T47D (cell line): ENCODE measurements around the gene EYA2.
A peak's percentile ranks its signal among the peaks of the same experiment; 100 is the strongest.
"Not testable (repeated sequence)": the region's sequence is repeated elsewhere in the genome, so short reads cannot be mapped to it uniquely, and the experiment has no call there.

Source experiments
- DNase-seq, 2 experiments: peaks; one replicate each; pipeline versions ENCODE4 v3.0.0 to v3.0.0-alpha.2; 2011 to 2012; ENCODE audit warnings: low read depth in 1 of 2, low spot score in 1 of 2
- JUND ChIP-seq: IDR thresholded peaks from 2 replicates; pipeline ENCODE4 v1.6.1; 2012; ENCODE audit warnings: low read depth
- in situ Hi-C: cut with HindIII; loops from 2 replicates; pipeline ENCODE4 v1.10.0; 2016; ENCODE audit warnings: low sequenced_read_pairs, low pct_unique_long_range_greater_than_20kb

Gene EYA2

GRCh38 chr20:46875059-46875458 lies 19.6 kb upstream of the EYA2 start:
- in situ Hi-C loops, result no loop called here
- no peak for DNase-seq
- no peak for TF ChIP-seq JUND

- in situ Hi-C loops, result no loop called here
- no peak for DNase-seq
- TF ChIP-seq JUND, result no peak
Measured at GRCh38 chr20:46879386-46879785, 15.3 kb upstream of the EYA2 start.

GRCh38 chr20:46879963-46880362 lies 14.7 kb upstream of the EYA2 start:
- DNase-seq, in situ Hi-C loops: not testable (repeated sequence)

- in situ Hi-C loops, result no loop called here
- TF ChIP-seq JUND, result no peak
Measured at GRCh38 chr20:46883892-46884291, 10.8 kb upstream of the EYA2 start.

DNA sequence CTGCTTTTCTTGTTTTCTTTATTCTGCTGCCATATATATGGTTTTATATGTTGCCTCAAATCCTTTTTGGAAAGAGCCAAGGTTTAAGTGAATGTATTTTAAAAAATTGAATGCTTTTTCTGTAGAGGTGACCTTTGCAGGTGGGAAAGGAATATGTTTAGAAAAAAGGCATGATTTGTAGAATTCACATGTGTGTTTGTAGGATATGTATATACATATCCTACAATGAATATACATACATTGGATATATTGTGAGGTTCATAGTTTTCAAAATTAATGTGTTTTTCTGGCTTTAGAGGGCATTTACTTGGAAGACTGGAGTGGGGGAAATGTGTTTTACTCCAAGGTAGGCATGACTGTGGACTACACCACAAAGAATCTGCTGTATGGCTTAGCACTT lies 4.0 kb upstream of the EYA2 start:
- in situ Hi-C loops, result no loop called here
- TF ChIP-seq JUND, result no peak
- no peak for DNase-seq

More at GRCh38 chr20:46883892-46884291, 10.8 kb upstream of the EYA2 start:
- no peak for DNase-seq

GRCh38 chr20:46893051-46893450 lies 1.6 kb upstream of the EYA2 start:
- no peak for TF ChIP-seq JUND
- DNase-seq, result no peak
- in situ Hi-C loops, result no loop called here

- no peak for TF ChIP-seq JUND
- in situ Hi-C loops, result no loop called here
- DNase-seq, result peak; percentile 35 to 75
Measured at GRCh38 chr20:46893877-46894578, 615 bp upstream of the EYA2 start.

GRCh38 chr20:46894971-46895905 lies 595 bp downstream of the EYA2 start:
- TF ChIP-seq JUND, result no peak
- peak; percentile 52 to 56 for DNase-seq
- in situ Hi-C loops, result no loop called here

GRCh38 chr20:46895906-46896242 lies 1.2 kb downstream of the EYA2 start:
- no peak for TF ChIP-seq JUND
- DNase-seq, result no peak

DNA sequence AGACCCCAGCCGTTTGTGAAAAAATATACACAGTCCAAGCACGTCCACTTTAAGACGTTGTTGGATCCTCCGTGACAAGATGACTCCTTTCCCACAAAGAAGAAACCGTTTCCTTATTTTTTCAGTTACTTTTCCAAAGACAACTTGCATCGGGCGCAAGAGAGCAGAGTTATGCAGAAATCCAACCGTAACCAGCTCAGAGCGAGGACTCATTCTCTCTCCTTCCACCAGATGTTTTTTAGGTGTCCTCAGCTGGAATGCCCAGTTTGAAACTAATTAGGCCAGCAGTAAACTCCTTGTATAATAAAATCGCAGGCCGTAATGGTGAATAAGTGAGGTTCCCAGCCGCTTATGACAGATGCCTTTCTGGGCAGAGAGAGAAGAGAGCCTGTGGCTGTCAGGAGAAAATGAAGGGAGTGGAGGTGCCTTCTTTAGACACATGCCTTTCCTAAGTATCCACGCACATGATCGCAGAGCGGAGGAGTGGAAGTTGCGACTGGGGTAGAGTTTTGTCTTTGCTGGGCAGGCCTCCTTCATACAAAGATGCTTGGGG lies 2.8 kb downstream of the EYA2 start:
- in situ Hi-C loops, result no loop called here
- DNase-seq, result no peak
- no peak for TF ChIP-seq JUND

More at GRCh38 chr20:46895906-46896242, 1.2 kb downstream of the EYA2 start:
- in situ Hi-C loops, result no loop called here

DNA sequence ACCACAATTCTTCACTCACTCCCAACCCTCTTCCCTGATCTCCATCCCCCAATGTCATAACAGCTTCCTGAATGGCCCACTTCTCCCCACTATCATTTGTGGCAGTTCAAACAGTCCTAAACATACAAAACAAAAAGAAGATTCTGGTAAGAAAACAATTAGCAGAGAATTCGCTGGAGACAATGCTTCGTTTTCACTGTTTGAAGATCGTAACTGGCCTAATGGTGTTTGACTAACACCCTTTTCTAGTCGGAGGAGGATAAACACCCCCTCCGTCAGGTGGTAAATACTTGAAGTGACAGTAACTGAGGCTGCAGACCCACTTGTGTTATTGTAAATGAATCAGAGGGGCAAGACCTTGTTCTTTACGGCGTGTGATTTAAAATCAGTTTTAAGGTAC lies 3.8 kb downstream of the EYA2 start:
- in situ Hi-C loops, result no loop called here
- no peak for TF ChIP-seq JUND
- no peak for DNase-seq

DNA sequence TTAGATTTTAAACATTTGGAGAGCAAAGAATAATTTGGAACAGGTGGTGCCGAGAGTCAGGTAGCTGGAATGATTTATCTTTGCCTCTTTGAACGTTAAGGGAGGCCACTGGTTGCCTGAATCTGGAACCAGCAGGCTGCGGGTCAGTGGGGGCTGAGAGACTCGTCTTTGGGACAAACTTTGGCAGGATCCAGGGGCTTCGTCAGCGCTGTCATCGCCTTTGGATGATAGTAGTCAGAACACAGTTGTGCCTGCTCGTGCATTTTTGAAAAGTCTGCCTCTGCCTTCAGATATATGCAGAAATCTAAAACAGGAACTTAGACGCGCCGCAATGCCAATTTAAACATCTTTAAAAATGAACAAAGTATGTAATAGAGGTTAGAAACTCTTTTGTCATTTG lies 5.0 kb downstream of the EYA2 start:
- DNase-seq, result no peak
- no peak for TF ChIP-seq JUND
- in situ Hi-C loops, result no loop called here

DNA sequence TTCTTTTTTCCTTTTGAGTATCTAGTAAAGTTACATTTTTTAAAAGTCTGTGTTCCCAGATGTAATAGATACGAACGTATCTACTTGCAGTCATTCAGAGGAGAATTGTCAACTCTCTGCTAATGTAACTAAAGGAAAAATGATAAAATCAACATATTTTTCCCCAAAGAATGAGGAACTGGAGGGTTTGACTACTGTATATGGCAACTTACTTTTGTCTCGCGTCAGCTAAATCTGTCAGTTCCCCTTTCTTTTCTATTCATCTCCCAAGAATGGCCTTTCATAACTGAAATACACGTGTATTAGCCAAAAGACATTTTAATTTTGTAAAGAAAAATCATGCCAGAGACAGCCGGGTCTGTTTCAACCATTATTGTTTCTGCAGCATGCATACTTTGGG lies 5.4 kb downstream of the EYA2 start:
- in situ Hi-C loops, result no loop called here
- TF ChIP-seq JUND, result no peak
- no peak for DNase-seq
